Hepatocyte (in vitro differentiated cells): Measurements from ENCODE around the gene BHMT2.

Experiments
- EZH2 ChIP-seq: fragments of 200-600 bp; sonication (generic); IDR thresholded peaks from 2 replicates; pipeline ENCODE4 v1.6.1; 2016; ENCODE audit warnings: antibody characterized with exemption, mild to moderate bottlenecking, borderline replicate concordance
- EZH2phosphoT487 ChIP-seq: fragments of 200-600 bp; sonication (generic); IDR thresholded peaks from one replicate; pipeline ENCODE4 v1.6.1; 2018; ENCODE audit warnings: antibody characterized with exemption, mild to moderate bottlenecking, low read depth, moderate library complexity; ENCODE audit not compliant: unreplicated experiment, severe bottlenecking
- TF ChIP-seq, protein P1 (sequence below): fragments of 200-600 bp; sonication (generic); IDR thresholded peaks from 2 replicates; pipeline ENCODE4 v1.5.1; 2016; ENCODE audit warnings: antibody characterized with exemption, mild to moderate bottlenecking; ENCODE audit not compliant: poor library complexity

DNA sequence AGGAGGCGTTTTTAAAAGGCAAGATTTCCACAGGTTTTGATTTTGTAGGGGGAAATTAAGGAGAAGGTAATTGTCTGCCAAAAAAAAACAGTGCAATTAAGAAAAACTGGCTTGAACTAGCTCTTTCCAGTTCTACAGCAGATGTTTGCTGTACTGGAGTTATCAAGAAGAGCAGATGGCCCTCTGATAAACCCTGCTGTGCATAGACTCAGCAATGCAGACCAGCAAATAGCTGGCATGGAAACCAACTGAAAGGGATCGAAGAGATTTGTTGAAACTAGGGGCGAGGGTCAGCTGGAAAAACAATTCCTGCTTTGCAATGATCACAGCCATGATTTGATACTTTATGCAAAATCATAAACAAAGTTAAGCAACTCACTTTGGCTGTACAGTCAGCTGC lies 24.2 kb downstream of the BHMT2 start:
- TF ChIP-seq, protein P1, sequence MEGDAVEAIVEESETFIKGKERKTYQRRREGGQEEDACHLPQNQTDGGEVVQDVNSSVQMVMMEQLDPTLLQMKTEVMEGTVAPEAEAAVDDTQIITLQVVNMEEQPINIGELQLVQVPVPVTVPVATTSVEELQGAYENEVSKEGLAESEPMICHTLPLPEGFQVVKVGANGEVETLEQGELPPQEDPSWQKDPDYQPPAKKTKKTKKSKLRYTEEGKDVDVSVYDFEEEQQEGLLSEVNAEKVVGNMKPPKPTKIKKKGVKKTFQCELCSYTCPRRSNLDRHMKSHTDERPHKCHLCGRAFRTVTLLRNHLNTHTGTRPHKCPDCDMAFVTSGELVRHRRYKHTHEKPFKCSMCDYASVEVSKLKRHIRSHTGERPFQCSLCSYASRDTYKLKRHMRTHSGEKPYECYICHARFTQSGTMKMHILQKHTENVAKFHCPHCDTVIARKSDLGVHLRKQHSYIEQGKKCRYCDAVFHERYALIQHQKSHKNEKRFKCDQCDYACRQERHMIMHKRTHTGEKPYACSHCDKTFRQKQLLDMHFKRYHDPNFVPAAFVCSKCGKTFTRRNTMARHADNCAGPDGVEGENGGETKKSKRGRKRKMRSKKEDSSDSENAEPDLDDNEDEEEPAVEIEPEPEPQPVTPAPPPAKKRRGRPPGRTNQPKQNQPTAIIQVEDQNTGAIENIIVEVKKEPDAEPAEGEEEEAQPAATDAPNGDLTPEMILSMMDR: no peak
- no peak for TF ChIP-seq EZH2
- TF ChIP-seq EZH2phosphoT487: no peak
